ENCODE results near the gene ALDH1L1.

- TF ChIP-seq CTCF (IDR thresholded peaks at IDR 0.05) (no peak), POLR2A (IDR thresholded peaks at IDR 0.05) (no peak), POLR2AphosphoS5 (IDR thresholded peaks at IDR 0.05) (no peak)
Observed at GRCh38 chr3:126146525-126147146, 33.8 kb downstream of the ALDH1L1 start.

All from transverse colon (tissue), 4 donors.